HCT116 (cell line): ENCODE measurements around the gene ZYG11A. TPM values are rescaled to one million over a fixed set of nuclear protein-coding genes. Genes with fewer than 3 reads are reported as not detected.

Experiments used
- ATAC-seq: fragments of 200-7000 bp; cut with Tn5 transposase; 2 replicates; pipeline ENCODE4 v1.9.1; 2020; ENCODE audit warnings: mild to moderate bottlenecking, moderate library complexity
- BruUV-seq: library from RNA; stranded (reverse); fragments of 400-500 nt; replicated peaks from 2 replicates; lab custom pipeline; 2021; lab: Mats Ljungman, UMichigan
- CTCF ChIA-PET: fragments of 300-600 bp; sonication (Branson Sonifier 250); formaldehyde crosslinking; loops from one replicate; lab custom pipeline; 2021; ENCODE audit warnings: antibody characterized with exemption; lab: Charles Lee
- POLR2A ChIA-PET: fragments of 300-600, 350-600 bp; sonication (Branson Sonifier 250); formaldehyde crosslinking; loops from one replicate; lab custom pipeline; 2021; ENCODE audit warnings: antibody characterized with exemption; lab: Charles Lee
- RAD21 ChIA-PET, 2 experiments: fragments of 300-600 bp; sonication (Branson Sonifier 250); formaldehyde crosslinking; loops; one replicate each; lab custom pipeline; 2023; ENCODE audit warnings: low total read pairs in 2 of 2; ENCODE audit not compliant: uncharacterized antibody in 2 of 2, unreplicated experiment in 2 of 2, low non-redundant PET in 1 of 2; lab: Charles Lee
- DNase-seq: peaks from one replicate; pipeline ENCODE4 v3.0.0-alpha.2; 2010; ENCODE audit warnings: low read depth, low spot score
- H2AFZ ChIP-seq: fragments of 200-600 bp; shearing (Covaris generic), sonication (generic); 2 replicates; pipeline ENCODE4 v1.6.1; 2017; ENCODE audit warnings: low read depth, mixed run types, mixed read lengths, antibody characterized with exemption, low read length; ENCODE audit not compliant: poor library complexity, severe bottlenecking
- H3K27ac ChIP-seq: 2 replicates; pipeline ENCODE4 v1.5.1; 2012; ENCODE audit warnings: low read depth, low read length
- H3K27me3 ChIP-seq: fragments of 200-600 bp; sonication (generic); 2 replicates; pipeline ENCODE4 v1.6.1; 2016; ENCODE audit warnings: mixed run types, low read length, mixed read lengths; ENCODE audit not compliant: insufficient read depth
- H3K36me3 ChIP-seq, 2 experiments: fragments of 200-500 bp in 1 of 2; fragments of 200-600 bp in 1 of 2; sonication (Bioruptor generic) in 1 of 2; sonication (generic) in 1 of 2; 2 replicates each; pipeline versions ENCODE4 v1.5.1 to v1.6.1; 2014 to 2016; ENCODE audit warnings: low read length in 2 of 2, inconsistent platforms in 1 of 2, mixed read lengths in 1 of 2, mixed run types in 1 of 2; ENCODE audit not compliant: insufficient read depth in 2 of 2, control insufficient read depth in 1 of 2
- H3K4me1 ChIP-seq, 2 experiments: fragments of 200-600 bp in 1 of 2; sonication (generic) in 1 of 2; 2 replicates each; pipeline versions ENCODE4 v1.5.1 to v1.6.1; 2012 to 2017; ENCODE audit warnings: low read length in 2 of 2, inconsistent platforms in 1 of 2, mild to moderate bottlenecking in 1 of 2, mixed read lengths in 1 of 2, mixed run types in 1 of 2, moderate library complexity in 1 of 2; ENCODE audit not compliant: insufficient read depth in 2 of 2, control insufficient read depth in 1 of 2
- H3K4me2 ChIP-seq: fragments of 200-600 bp; sonication (generic); 2 replicates; pipeline ENCODE4 v1.6.1; 2017; ENCODE audit warnings: mixed run types, low read length, mixed read lengths
- H3K4me3 ChIP-seq, 2 experiments: fragments of 200-600 bp in 1 of 2; sonication (generic) in 1 of 2; replicated peaks in 1 of 2; 2 replicates each; pipeline ENCODE4 v1.5.1; 2011 to 2016; ENCODE audit warnings: low read length in 2 of 2, control low read depth in 1 of 2, low read depth in 1 of 2, mild to moderate bottlenecking in 1 of 2, mixed read lengths in 1 of 2, mixed run types in 1 of 2
- H3K79me2 ChIP-seq: fragments of 200-600 bp; sonication (generic); 2 replicates; pipeline ENCODE4 v1.6.1; 2017; ENCODE audit warnings: mild to moderate bottlenecking, mixed run types, low read length, moderate library complexity, mixed read lengths; ENCODE audit not compliant: insufficient read depth
- H3K9ac ChIP-seq: fragments of 200-600 bp; sonication (generic); 2 replicates; pipeline ENCODE4 v1.6.1; 2016; ENCODE audit warnings: low read length, mixed read lengths
- H3K9me2 ChIP-seq: fragments of 200-600 bp; sonication (generic), shearing (Covaris generic); 2 replicates; pipeline ENCODE4 v1.6.1; 2017; ENCODE audit warnings: mixed run types, mild to moderate bottlenecking, moderate library complexity; ENCODE audit not compliant: insufficient read depth
- H3K9me3 ChIP-seq, 2 experiments: fragments of 200-500 bp in 1 of 2; fragments of 200-600 bp in 1 of 2; sonication (Bioruptor generic) in 1 of 2; sonication (generic) in 1 of 2; 2 replicates each; pipeline ENCODE4 v1.6.1; 2014 to 2017; ENCODE audit warnings: low read length in 2 of 2, mixed read lengths in 2 of 2, inconsistent platforms in 1 of 2, low read depth in 1 of 2, mild to moderate bottlenecking in 1 of 2, mixed run types in 1 of 2, moderate library complexity in 1 of 2; ENCODE audit not compliant: control insufficient read depth in 1 of 2, insufficient read depth in 1 of 2
- H4K20me1 ChIP-seq: fragments of 200-600 bp; sonication (generic), shearing (Covaris generic); 2 replicates; pipeline ENCODE4 v1.6.1; 2017; ENCODE audit warnings: mixed run types, mild to moderate bottlenecking, moderate library complexity; ENCODE audit not compliant: insufficient read depth
- CBX3 ChIP-seq: IDR thresholded peaks from 2 replicates; pipeline ENCODE4 v1.6.1; 2012; ENCODE audit warnings: low read depth
- CEBPB ChIP-seq: IDR thresholded peaks from 2 replicates; pipeline ENCODE4 v1.6.1; 2012; ENCODE audit warnings: low read depth
- CTCF ChIP-seq, 3 experiments: fragments of 200-600 bp in 1 of 3; sonication (generic) in 1 of 3; IDR thresholded peaks in 2 of 3; conservative IDR thresholded peaks in 1 of 3; 2 replicates each; pipeline ENCODE4 v1.5.1; 2012 to 2017; ENCODE audit warnings: low read depth in 2 of 3, low read length in 2 of 3, antibody characterized with exemption in 1 of 3, borderline replicate concordance in 1 of 3, control low read depth in 1 of 3, mild to moderate bottlenecking in 1 of 3, mixed read lengths in 1 of 3, mixed run types in 1 of 3, moderate library complexity in 1 of 3; ENCODE audit not compliant: insufficient read depth in 1 of 3
- ELF1 ChIP-seq: IDR thresholded peaks from 2 replicates; pipeline ENCODE4 v1.6.1; 2012; ENCODE audit warnings: low read depth, borderline replicate concordance
- EZH2 ChIP-seq: fragments of 200-600 bp; sonication (generic); IDR thresholded peaks from 2 replicates; pipeline ENCODE4 v1.6.1; 2017; ENCODE audit warnings: antibody characterized with exemption, mixed run types
- EZH2phosphoT487 ChIP-seq: fragments of 200-600 bp; IDR thresholded peaks from 2 replicates; pipeline ENCODE4 v1.6.1; 2018; ENCODE audit warnings: antibody characterized with exemption, borderline replicate concordance
- FOSL1 ChIP-seq: IDR thresholded peaks from 2 replicates; pipeline ENCODE4 v1.6.1; 2012; ENCODE audit warnings: low read depth
- JUND ChIP-seq: IDR thresholded peaks from 2 replicates; pipeline ENCODE4 v1.6.1; 2012
- MAX ChIP-seq: IDR thresholded peaks from 2 replicates; pipeline ENCODE4 v1.6.1; 2012
- POLR2A ChIP-seq: IDR thresholded peaks from 2 replicates; pipeline ENCODE4 v1.7.0; 2011; ENCODE audit warnings: borderline replicate concordance; ENCODE audit not compliant: insufficient read depth, insufficient read length; ENCODE audit errors: extremely low read depth
- SP1 ChIP-seq: IDR thresholded peaks from 2 replicates; pipeline ENCODE4 v1.6.1; 2012; ENCODE audit warnings: low read depth
- SRF ChIP-seq: IDR thresholded peaks from 2 replicates; pipeline ENCODE4 v1.6.1; 2012; ENCODE audit warnings: low read depth
- TCF7L2 ChIP-seq: IDR thresholded peaks from 2 replicates; pipeline ENCODE4 v1.7.0; 2011; ENCODE audit warnings: borderline replicate concordance, inconsistent platforms; ENCODE audit not compliant: insufficient read depth, insufficient read length; ENCODE audit errors: extremely low read depth
- ZBTB33 ChIP-seq: IDR thresholded peaks from 2 replicates; pipeline ENCODE4 v1.6.1; 2011; ENCODE audit warnings: mild to moderate bottlenecking, low read length, moderate library complexity; ENCODE audit not compliant: insufficient replicate concordance; ENCODE audit errors: extremely low read depth
- ZNF274 ChIP-seq: fragments of 200-500 bp; sonication (Bioruptor generic); IDR thresholded peaks from 2 replicates; pipeline ENCODE4 v1.6.1; 2014; ENCODE audit warnings: mild to moderate bottlenecking, low read depth, low read length, inconsistent platforms
- intact Hi-C: fragments of 100-400 bp; cut with micrococcal nuclease; formaldehyde crosslinking; loops from 2 replicates; pipeline ENCODE4 v1.10.0; 2022
- total RNA-seq: library from RNA; stranded (reverse); gene quantifications from one replicate; pipeline ENCODE4 v1.2.1, GENCODE V29; 2021; ENCODE audit not compliant: unreplicated experiment

ZYG11A gene
- total RNA-seq, 1 experiment from 2014 or later: 0.05 TPM

- TF ChIP-seq CTCF (IDR thresholded peaks at IDR 0.05 in 2 of 3, conservative IDR thresholded peaks at IDR 0.05 in 1 of 3; ENCODE audit: borderline replicate concordance in 1 of 3, insufficient read depth in 1 of 3, low read depth in 2 of 3, low read length in 2 of 3) (no peak), SP1 (no peak), JUND (no peak), CEBPB (no peak), CBX3 (no peak), ZNF274 (no peak), ZBTB33 (no peak), EZH2 (no peak), POLR2A (no peak)
Observed at GRCh38 chr1:52937433-52938182, 95.0 kb downstream of the ZYG11A start (continued).

GRCh38 chr1:52938183-52938451 lies 95.6 kb downstream of the ZYG11A start:
- no peak overlapping the region for H3K4me2 ChIP-seq
- no peaks in the 10 kb centered on the region for H3K36me3 ChIP-seq
- intact Hi-C loops: no loop called here
- no peaks in the 10 kb centered on the region for H4K20me1 ChIP-seq
- H3K9me2 ChIP-seq: no peaks in the 10 kb centered on the region
- no peaks in the 10 kb centered on the region for H3K27me3 ChIP-seq
- no peak overlapping the region for H2AFZ ChIP-seq
- BruUV-seq: no TSS peak
- H3K4me1 ChIP-seq: no peaks in the 10 kb centered on the region
- no peak overlapping the region for H3K9ac ChIP-seq
- DNase-seq (no peak), ATAC-seq (no peak)
- no peak for TF ChIP-seq ELF1
- no peak for TF ChIP-seq MAX
- no peak for TF ChIP-seq EZH2phosphoT487
- no peak for TF ChIP-seq FOSL1
- no peak for TF ChIP-seq POLR2A
- TF ChIP-seq CBX3: no peak
- no peak for TF ChIP-seq TCF7L2
- no peak for TF ChIP-seq SRF
- no peak for TF ChIP-seq CTCF (IDR thresholded peaks at IDR 0.05 in 2 of 3, conservative IDR thresholded peaks at IDR 0.05 in 1 of 3; ENCODE audit: borderline replicate concordance in 1 of 3, insufficient read depth in 1 of 3, low read depth in 2 of 3, low read length in 2 of 3)
- no peaks in the 10 kb centered on the region for H3K79me2 ChIP-seq
- ChIA-PET CTCF (no interaction called here), POLR2A (no interaction called here), RAD21 (interaction anchor here in 1 of 2 experiments (0.6 kb wide), 1 partner anchor 100 kb away, joined by 3 read pairs; no protein-coding TSS in a partner anchor)
- no peak overlapping the region for H3K27ac ChIP-seq
- H3K9me3 ChIP-seq: no peaks in the 10 kb centered on the region
- no peak overlapping the region for H3K4me3 ChIP-seq
